Fibroblast of peridontal ligament (primary cell): Measurements from ENCODE around the gene UBXN6.
A peak's percentile ranks its signal among the peaks of the same experiment; 100 is the strongest.

Source experiments
- DNase-seq: peaks from one replicate; pipeline ENCODE4 v3.0.0-alpha.2; 2010; ENCODE audit errors: extremely low read depth

Gene UBXN6, protein sequence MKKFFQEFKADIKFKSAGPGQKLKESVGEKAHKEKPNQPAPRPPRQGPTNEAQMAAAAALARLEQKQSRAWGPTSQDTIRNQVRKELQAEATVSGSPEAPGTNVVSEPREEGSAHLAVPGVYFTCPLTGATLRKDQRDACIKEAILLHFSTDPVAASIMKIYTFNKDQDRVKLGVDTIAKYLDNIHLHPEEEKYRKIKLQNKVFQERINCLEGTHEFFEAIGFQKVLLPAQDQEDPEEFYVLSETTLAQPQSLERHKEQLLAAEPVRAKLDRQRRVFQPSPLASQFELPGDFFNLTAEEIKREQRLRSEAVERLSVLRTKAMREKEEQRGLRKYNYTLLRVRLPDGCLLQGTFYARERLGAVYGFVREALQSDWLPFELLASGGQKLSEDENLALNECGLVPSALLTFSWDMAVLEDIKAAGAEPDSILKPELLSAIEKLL

DNA sequence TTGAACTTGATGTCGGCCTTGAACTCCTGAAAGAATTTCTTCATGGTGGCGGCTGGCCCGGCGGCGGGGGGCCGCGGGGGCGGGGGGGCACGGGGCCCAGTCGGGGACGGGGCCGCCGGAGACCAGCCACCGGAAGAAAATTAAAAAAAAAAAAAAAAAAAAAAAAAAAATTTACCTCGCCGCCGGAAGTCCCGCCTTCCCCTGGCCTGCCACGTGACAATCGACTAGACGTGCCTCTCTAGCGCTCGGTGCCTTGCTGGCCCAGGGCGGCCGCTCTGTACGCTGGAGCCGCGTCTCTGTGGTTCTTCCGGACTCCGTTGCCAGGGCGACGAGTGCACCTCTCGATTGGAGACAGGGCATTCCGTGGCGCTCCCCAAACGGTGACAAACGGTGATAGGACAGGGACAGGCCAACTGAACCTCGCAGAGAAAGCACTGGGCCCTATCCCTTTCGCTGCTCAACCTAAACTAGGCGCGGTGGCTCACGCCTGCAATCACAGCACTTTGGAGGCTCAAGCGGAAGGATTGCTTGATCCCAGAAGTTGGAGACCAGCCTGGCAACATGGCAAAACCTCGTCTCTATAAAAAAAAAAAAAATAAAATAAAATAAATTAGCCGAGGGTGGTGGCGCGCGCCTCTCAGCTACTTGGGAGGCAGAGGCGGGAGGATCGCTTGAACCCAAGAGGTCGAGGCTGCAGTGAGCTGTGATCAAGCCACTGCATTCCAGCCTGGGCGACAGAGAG, at the start of gene UBXN6:
TSS of gene UBXN6 (minus strand) at position 141 of the 742 bp plus-strand sequence. CDS start at position 44, 97 bp downstream.
- DNase-seq = peak; percentile 97

DNA sequence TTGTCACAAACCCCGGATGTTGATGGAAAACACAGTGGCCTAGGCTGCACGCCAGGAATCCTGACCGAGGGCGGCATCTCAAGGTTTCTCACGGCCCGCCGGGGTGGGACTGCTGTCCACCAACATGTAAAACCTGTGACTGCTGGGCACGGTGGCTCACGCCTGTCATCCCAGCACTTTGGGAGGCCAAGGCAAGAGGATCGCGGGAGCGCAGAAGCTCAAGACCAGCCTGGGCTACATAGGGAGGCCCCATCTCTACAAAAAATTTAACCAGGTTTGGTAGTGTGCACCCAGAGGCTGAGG, 49.5 kb upstream of the UBXN6 start:
- no peak for DNase-seq

DNA sequence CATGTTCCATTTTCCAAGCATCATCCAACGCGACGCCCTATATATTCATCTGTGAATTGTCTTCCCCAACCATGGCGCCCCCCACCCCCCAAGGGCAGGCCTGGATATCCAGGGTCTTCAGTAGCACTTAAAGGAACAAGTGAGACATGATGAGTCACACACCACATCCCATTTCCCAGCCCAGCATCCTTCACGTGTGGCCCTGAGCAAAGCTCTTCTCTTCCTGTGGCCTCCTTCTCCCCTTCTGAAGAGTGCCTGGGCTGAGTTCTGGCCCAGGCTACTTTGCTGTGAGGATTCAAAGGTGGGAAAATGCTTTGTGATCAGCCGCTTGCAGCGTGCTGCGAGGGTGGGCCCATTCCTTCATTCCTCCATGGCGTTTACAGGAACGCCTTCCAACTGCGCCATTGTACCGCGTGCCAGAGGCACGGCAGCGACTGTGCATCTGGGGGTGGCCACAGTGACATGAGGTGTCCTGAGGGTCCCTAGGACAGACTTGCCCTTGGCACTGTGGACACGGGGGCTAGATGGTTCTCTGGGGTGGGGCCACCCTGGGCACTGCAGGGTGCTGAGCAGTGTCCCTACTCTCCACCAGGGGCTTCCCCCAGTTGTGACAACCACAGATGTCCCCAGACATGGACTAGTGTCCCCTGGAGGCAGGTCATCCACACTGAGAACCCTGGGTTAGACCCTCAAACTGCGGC, 49.0 kb upstream of the UBXN6 start:
- DNase-seq = peak; percentile 28

DNA sequence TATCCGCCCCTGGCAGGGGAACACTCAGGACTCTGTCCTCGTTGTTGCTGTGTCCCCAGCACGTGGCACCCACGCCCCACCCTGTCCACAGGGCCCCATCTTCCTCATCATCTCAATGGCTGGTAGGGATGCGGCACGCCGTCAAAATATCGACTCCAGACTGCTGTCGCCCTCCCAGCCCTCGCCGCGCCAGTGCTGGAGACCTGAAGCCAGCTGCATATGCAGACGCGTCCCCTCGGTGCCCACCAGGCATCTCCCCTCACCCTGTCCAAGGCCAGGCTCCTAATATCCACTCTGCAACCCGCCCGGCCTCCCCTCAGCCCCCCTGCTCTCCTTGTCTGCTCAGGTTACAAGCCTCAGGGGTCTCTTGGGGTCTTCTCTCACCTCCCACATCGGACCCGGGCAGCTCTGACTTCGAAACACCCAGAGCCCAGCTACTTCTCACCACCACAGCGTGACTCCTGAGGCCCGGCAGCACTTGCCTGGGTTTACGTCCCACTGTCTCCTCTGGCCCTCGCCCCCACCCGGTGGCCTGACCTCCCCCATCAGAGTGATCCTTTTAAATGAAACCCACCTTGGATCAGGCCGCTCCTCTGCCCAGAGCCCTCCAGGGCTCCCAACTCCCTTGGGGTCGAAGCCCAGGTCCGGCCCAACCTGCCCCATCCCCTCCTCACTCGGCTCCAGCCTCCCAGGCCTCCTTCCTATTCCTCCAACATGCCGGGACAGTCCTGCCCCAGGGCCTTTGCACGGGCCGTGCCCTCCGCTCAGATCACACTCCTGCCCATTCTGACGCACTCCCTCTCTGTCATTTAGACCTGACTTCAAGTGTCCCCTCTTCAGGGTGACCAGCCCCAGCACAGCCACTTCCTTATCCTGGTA, 48.2 kb upstream of the UBXN6 start:
- no peak for DNase-seq

DNA sequence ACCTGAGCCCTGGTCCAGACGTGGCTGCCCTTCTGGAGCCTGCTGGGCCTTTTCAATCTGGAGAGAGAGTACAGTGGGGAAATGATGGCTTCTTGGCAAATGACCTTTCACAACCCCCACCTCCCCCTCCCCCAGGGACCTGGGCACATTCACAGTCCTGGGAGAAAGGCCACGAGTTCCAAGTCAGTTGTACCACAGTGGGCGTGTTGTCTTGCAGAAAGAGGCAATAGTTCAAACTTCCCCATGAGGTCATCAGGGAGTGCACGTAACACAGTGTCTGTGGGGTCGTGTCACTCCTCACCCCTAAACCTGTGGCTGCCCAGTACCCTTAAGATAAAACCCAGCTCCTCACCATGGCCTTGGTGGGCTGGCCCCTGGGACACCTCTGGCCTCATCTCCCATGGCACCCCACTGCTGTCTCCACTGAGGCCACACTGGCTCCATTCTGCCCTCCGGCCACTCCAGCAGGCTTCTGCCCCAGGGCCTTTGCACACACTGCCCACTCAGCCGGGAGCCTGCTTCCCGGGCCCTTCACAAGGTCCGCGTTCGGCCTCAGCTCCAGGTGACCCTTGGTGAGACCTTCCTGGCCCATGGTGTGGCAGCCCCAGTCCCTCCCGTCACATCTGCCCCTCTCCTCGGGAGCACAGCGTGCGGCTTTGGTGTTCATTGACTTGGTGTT, 47.4 kb upstream of the UBXN6 start:
- no peak for DNase-seq

DNA sequence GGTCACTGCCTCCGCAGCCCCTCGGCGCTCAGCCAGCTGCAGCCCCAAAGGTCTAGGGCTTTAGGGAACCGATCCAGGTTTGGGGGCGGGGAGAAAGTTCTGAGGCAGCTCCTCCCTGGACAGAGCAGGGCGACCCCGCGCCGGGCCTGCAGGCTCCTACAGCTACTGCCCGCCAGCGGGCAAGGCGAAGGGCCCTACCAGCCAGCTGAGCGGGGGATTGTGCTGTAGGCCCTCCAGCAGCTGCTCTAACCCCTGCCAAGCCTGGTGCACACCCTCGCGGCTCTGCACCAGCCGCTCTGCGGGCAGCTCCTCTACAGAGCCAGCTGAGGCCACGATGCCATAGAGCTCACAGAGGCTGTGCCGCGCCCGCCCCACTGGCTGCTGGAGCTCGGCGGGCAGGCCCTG, 46.7 kb upstream of the UBXN6 start:
- no peak for DNase-seq

DNA sequence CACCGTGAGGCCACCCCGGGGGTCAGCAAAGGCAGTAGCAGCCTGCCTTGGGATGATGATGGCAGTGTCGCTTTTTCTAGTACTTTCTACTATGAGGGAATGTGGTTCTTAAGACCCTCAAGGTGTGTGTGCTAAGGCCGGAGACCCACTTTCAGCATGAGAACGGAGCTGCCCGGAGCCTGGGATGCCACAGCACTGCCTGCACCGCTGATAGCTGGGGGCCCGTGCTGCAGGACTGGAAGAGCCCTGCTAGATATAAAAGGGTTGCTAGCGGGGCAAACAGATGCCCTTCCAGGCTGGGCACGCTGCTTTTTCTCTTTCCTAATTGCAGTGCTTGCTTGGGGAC, 46.2 kb upstream of the UBXN6 start:
- DNase-seq = no peak

DNA sequence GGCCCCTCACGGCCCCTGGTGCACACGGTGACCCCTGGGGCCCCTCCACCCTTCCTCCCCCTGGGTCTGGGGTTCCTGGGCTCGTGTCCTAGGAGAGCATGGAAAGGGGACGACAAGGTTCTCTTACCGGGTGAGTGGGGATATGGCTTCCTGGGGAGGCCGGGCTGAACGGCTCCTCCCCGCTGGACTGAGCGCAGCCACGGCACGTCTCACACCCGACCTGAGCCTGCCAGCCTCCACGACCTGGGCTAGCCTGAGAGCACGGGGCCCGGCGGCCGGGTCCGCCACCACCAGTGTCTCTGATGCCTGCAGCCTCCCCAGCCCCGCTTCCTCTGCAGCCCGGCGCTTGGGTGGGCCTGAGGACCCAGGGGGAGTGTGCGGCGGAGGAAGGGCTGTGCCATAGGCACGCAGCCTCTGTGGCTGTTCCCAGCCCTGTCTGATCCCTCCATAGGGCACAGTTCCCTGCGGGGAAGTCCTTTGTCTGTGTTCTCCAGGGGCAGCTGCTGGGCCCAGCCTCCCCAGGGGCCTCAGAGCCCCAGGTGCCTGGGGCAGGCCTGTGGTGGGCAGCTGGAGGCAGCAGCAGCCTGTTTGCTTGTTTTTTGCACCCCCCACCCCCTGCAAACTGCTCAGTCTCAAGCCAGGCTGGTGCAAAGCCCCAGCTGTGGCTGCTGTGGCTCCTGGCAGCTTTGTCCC, 45.7 kb upstream of the UBXN6 start:
- no peak for DNase-seq

DNA sequence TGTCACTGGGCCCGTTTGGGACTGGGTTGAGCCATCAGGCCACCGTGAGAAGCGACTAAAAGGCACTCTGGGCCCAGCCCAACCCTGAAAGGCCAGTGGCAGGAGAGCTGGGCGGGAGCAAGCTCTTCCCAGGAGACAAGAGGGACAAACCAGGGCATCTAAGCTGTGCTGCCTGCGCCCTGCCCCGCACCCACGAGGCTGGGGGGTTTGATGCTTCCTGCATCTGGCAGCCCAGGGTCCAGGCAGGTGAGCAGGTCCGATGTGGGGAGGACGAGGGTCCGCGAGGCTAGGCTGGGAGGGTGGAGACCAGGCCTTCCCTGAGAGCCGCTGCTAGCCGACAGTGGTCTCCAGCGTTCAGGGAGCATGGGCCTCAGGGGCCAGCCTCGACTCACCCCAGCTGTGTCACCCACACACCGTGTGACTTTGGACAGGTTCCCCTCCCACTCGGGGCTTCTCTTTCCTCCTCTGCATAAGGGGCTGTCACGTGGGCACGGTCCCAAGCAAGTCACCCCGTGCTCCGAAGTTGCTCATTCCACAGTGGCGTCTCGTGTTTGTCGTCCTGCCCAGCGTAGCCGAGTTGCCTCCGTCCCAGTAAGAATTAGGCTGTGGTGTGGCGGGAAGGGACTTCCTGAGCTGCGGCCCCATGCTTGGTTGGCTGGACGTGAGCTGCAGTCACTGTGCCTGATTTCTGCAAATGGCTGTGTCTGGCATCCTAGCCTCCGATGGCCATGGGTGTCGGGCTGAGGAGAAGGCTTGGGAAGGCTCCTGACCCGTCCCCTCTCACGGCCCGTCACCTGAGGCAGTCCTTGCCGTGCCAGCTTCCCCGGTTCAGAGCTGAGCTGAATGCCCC, 44.9 kb upstream of the UBXN6 start:
- DNase-seq = no peak

DNA sequence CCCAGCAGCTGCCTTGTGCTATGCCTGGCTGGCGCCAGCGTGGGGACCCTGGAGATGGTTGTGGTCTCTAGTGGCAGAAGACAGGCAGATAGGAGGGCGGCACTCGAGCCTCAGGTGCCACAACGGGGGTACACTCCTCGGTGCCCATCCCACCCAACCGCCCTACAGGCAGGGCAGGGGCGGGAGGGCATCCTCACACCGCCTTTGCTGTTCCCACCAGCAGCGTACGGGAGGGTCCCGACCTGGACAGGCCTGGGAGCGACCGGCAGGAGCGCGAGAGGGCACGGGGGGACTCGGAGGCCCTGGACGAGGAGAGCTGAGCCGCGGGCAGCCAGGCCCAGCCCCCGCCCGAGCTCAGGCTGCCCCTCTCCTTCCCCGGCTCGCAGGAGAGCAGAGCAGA, 44.1 kb upstream of the UBXN6 start:
- no peak for DNase-seq

DNA sequence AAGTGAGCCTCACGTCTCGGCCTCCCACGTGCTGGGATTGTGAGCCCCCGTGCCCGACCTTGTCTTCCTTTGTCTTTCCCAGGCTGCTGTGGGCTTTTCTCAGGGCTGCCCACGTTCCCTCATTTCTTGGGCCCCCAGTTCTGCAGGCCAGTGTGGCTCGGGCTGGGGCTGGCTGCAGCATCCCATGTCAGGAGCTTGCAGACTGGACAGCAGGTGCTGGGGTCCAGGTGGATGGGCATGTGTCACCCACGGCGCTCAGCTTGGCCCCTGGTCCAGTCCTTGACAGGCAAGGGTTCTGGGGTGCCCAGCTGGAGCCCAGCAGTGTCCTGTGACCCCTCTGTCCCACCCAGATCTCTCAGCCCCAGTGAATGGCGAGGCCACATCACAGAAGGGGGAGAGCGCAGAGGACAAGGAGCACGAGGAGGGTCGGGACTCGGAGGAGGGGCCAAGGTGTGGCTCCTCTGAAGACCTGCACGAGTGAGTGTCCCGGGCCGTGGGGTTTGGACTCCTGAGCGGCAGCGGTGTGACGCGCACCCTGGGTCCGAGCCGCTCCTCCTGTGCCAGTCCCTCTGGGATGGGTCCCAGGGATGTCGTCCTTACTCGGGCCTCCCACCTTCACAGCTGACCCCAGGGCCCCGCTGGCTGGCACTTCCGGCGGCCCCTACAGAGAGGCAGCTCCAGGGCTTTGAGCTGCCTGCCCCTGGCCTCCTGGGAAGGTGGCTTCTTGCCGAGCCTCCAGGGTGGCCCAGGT, 43.4 kb upstream of the UBXN6 start:
- no peak for DNase-seq

DNA sequence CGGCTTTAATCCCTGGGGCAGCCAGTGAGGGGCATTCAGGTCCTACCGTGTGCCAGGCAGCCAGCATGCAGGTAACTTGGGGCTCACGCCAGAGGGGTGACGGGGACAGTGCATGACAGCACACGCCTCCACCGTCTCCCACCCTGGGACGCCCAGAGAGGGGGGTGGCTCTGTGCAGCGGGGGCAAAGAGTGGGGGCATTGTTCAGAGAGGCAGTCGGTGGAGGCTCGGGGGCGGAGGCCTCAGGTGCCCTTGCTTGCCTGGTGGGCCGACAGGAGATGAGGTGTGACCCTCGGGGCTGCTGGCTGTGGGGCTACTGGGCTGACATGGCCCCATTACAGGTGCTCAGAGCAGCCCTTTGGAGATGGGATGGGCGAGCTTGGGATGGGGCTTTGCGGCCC, 42.3 kb upstream of the UBXN6 start:
- DNase-seq = no peak

DNA sequence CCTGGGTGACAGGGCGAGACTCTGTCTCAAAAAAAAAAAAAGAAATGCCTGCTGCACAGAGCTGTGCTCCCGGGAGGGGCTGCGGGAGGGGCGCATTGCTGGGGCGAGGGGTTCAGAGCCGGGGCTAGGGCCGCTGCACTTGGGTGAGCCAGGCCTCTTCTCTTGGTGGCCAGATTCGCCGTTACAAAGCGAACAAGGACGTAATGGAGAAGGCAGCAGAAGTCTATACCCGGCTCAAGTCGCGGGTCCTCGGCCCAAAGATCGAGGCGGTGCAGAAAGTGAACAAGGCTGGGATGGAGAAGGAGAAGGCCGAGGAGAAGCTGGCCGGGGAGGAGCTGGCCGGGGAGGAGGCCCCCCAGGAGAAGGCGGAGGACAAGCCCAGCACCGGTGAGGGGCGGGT, 41.7 kb upstream of the UBXN6 start:
- no peak for DNase-seq

DNA sequence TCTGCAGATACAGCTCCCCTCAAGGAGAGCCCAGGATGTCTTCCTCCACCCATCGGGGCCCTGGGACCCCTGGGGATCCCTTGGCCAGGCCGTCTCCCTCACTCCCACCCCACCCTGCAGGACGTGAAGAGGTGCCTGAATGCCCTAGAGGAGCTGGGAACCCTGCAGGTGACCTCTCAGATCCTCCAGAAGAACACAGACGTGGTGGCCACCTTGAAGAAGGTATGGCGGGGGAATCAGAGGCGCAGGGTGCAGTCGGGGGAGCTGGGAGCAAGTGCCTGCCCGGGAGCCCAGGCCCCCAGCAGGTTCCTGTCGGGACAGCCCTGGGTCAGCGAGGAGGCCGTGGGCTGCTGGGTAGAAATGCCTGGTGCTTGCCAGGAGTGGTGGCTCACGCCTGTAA, 41.1 kb upstream of the UBXN6 start:
- no peak for DNase-seq

DNA sequence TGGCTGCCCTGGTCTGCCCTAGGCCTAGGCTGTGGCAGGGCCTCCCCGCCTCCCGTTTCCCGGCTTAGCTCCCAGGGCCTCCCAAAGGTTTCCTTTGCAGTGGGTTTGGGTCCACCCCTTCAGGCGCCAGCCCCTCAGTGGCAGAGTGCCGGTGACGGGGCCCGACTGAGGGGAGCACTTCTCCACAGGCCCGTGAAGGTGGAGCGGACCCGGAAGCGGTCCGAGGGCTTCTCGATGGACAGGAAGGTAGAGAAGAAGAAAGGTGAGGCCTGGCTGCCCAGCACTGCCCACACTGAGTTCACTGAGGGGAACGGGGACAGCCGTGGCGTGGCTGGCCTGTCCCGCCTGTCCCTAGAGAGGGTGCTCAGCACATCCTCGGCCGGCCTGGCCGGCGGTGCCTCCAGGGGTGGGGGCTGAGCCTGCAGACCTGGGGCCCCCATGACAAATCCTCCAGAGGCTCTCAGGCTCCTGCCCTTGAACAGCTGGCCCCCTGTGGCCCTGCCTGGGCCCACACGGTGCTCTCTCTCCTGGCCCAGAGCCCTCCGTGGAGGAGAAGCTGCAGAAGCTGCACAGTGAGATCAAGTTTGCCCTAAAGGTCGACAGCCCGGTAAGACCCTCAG, 40.3 kb upstream of the UBXN6 start:
- no peak for DNase-seq

DNA sequence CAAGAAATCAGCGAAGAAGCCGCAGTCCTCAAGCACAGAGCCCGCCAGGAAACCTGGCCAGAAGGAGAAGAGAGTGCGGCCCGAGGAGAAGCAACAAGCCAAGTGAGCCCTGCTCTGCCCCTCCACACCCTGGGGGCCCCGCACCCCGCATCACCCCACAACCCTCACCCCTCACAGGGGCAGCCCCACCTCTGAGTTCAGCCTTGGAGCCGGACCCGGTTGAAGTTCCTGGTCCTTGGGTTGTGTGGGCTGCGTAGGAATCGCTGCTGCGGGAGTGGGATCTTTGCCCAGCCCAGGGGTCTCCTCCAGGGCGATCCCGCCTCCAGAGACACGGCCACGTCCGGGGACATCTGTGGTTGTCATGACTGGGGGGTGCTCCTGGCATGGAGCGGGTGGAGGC, 38.7 kb upstream of the UBXN6 start:
- DNase-seq = no peak

DNA sequence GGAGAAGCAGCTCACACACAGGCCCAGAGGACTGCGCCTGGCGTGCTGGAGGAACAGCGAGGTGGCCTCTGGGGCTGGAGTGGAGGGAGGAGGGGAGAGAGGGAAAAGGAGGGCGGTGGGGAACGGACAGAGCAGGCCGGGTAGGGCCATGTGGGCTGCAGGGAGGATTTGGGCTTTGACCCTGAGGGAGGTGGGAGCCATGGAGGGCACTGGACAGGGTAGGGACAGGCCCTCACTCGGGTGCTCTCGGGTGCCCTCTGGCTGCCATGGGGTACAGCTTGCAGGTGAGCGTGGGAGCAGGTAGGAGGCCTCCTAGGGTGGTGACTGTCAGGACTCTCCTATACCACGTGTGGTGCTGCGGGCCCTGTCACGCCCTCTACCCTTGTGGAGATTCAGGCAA, 37.9 kb upstream of the UBXN6 start:
- no peak for DNase-seq

DNA sequence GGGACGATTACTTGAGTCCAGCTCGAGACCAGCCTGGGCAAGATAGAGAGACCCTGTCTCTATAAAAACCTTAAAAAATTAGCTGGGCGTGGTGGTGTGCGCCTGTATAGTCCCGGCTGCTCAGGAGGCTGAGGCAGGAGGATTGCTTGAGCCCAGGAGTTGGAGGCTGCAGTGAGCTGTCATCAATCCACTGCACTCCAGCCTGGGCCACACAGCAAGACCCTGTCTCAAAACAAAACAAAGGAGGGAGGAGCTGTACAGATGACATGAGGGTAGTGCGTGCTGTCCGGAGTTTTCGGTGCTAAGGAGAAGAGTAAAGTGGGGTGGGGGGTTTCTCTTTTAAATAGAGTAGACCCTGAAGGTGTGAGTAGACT, 37.1 kb upstream of the UBXN6 start:
- no peak for DNase-seq
